Muscle layer of colon (tissue), 2 donors: Measurements from ENCODE around the gene ACOT6.

Source experiments
- H3K27ac ChIP-seq: one replicate; pipeline ENCODE4 v1.7.0; 2013; ENCODE audit warnings: low read depth, mild to moderate bottlenecking, low read length, moderate library complexity
- H3K27me3 ChIP-seq, 2 donors: one replicate each; pipeline ENCODE4 v1.7.0; 2013; ENCODE audit warnings: low read length in 2 of 2, mild to moderate bottlenecking in 2 of 2; ENCODE audit not compliant: insufficient read depth in 2 of 2, control insufficient read depth in 1 of 2
- H3K36me3 ChIP-seq: one replicate; pipeline ENCODE4 v1.7.0; 2013; ENCODE audit warnings: mild to moderate bottlenecking, low read length; ENCODE audit not compliant: insufficient read depth
- H3K4me1 ChIP-seq: one replicate; pipeline ENCODE4 v1.7.0; 2013; ENCODE audit warnings: mild to moderate bottlenecking, low read length; ENCODE audit not compliant: insufficient read depth
- H3K4me3 ChIP-seq, 2 donors: one replicate each; pipeline ENCODE4 v1.7.0; 2013; ENCODE audit warnings: low read length in 2 of 2, low read depth in 1 of 2, mild to moderate bottlenecking in 1 of 2, moderate library complexity in 1 of 2
- H3K9ac ChIP-seq: one replicate; pipeline ENCODE4 v1.7.0; 2013; ENCODE audit warnings: low read length
- H3K9me3 ChIP-seq: one replicate; pipeline ENCODE4 v1.7.0; 2013; ENCODE audit warnings: mild to moderate bottlenecking, low read length
- donor health status: abdominal sarcoma.
- donor health status: Adenocarcinoma of cecum.

The ACOT6 gene

GRCh38 chr14:73661872-73662271, 49.6 kb downstream of the ACOT6 start:
- no peak overlapping the region for H3K27ac ChIP-seq
- H3K4me1 ChIP-seq = no peaks in the 10 kb centered on the region
- no peak overlapping the region for H3K4me3 ChIP-seq
- H3K9me3 ChIP-seq = no peaks in the 10 kb centered on the region
- H3K36me3 ChIP-seq = no peaks in the 10 kb centered on the region
- no peak overlapping the region for H3K9ac ChIP-seq
- no peaks in the 10 kb centered on the region for H3K27me3 ChIP-seq

GRCh38 chr14:73662487-73662943, 50.2 kb downstream of the ACOT6 start:
- no peak overlapping the region for H3K9ac ChIP-seq
- no peaks in the 10 kb centered on the region for H3K36me3 ChIP-seq
- H3K4me3 ChIP-seq = no peak overlapping the region
- no peaks in the 10 kb centered on the region for H3K9me3 ChIP-seq
- H3K27me3 ChIP-seq = no peaks in the 10 kb centered on the region
- H3K27ac ChIP-seq = no peak overlapping the region
- no peaks in the 10 kb centered on the region for H3K4me1 ChIP-seq

DNA sequence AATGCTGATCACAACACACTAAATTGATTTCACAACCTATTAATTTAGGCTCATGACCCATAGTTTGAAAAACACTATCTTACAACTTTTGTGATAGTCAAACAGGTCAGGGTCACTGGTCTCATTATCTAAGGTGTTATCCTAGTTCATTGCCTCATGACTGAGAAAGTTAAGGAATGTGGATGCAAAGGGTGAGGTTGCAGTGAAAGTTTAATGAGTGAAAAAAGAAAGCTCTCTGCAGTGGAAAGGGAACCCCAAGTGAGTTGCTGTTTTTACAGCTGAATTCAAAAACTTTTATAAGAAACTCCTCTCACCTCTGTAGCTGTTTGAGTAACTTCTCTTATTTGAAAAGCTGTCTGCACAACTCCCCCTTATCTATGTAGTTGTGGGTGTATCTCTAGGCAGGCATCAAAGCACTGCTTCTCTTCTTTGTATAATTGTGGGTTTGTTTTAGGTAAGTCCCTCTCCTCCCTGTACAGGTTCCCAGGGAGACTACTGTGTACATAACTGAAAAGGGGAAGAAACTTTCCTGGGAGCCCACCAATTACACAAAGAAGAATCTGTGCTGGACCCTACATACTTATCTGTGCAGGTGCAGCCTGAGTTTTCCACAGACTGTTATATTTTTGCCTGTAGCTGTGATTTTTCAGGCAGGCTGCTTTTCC, 51.4 kb downstream of the ACOT6 start:
- H3K27ac ChIP-seq = no peak overlapping the region
- no peaks in the 10 kb centered on the region for H3K36me3 ChIP-seq
- no peak overlapping the region for H3K4me3 ChIP-seq
- no peaks in the 10 kb centered on the region for H3K4me1 ChIP-seq
- H3K9me3 ChIP-seq = no peaks in the 10 kb centered on the region
- H3K9ac ChIP-seq = no peak overlapping the region
- H3K27me3 ChIP-seq = no peaks in the 10 kb centered on the region

GRCh38 chr14:73665130-73665529, 52.8 kb downstream of the ACOT6 start:
- Histone ChIP-seq H3K9me3 (no peaks in the 10 kb centered on the region), H3K27me3 (no peaks in the 10 kb centered on the region), H3K9ac (no peak overlapping the region), H3K4me3 (no peak overlapping the region), H3K4me1 (no peaks in the 10 kb centered on the region), H3K36me3 (no peaks in the 10 kb centered on the region), H3K27ac (no peak overlapping the region)

- Histone ChIP-seq H3K4me3 (no peak overlapping the region), H3K9ac (no peak overlapping the region), H3K36me3 (no peaks in the 10 kb centered on the region), H3K9me3 (no peaks in the 10 kb centered on the region), H3K27me3 (no peaks in the 10 kb centered on the region), H3K4me1 (no peaks in the 10 kb centered on the region), H3K27ac (no peak overlapping the region)
Measured at GRCh38 chr14:73666583-73666982, 54.3 kb downstream of the ACOT6 start.

GRCh38 chr14:73667854-73668253, 55.5 kb downstream of the ACOT6 start:
- Histone ChIP-seq H3K9ac (no peak overlapping the region), H3K27ac (no peak overlapping the region), H3K9me3 (no peaks in the 10 kb centered on the region), H3K27me3 (no peaks in the 10 kb centered on the region), H3K4me1 (no peaks in the 10 kb centered on the region), H3K36me3 (no peaks in the 10 kb centered on the region), H3K4me3 (no peak overlapping the region)
